Body of pancreas (tissue), 4 donors: ENCODE results near the gene ZFAND3.

Source experiments
- CTCF ChIP-seq, 7 experiments: fragments of 450-650 bp in 4 of 7; fragments of 200-600 bp in 3 of 7; sonication (generic) in 3 of 7; IDR thresholded peaks; one replicate each; pipeline ENCODE4 v1.5.1; 2016 to 2019; ENCODE audit warnings: antibody characterized with exemption in 7 of 7
- POLR2A ChIP-seq, 3 donors: fragments of 450-650 bp; IDR thresholded peaks; one replicate each; pipeline ENCODE4 v1.6.1; 2016; ENCODE audit warnings: antibody characterized with exemption in 3 of 3, mild to moderate bottlenecking in 2 of 3

- TF ChIP-seq CTCF (IDR thresholded peaks at IDR 0.05) (no peak), POLR2A (IDR thresholded peaks at IDR 0.05) (no peak)
Observed at GRCh38 chr6:38150681-38151296, 331.3 kb downstream of the ZFAND3 start.
